ENCODE measurements around the gene CCT8. TPM values are rescaled to one million over a fixed set of nuclear protein-coding genes. Genes with fewer than 3 reads are reported as not detected.

CCT8 gene
- total and polyA plus RNA-seq, 9 of the 15 experiments (the other 6 are each of a cell fraction or from before 2014, with no cell fraction given): 451 to 1,153 (median 677) TPM

- TF ChIP-seq TOE1 (IDR thresholded peaks at IDR 0.05; ENCODE audit: borderline replicate concordance): peak; percentile 81
- no peak for TF ChIP-seq TOE1 (CRISPR knock-in tag; IDR thresholded peaks at IDR 0.05; ENCODE audit: borderline replicate concordance, low read depth)
- TF ChIP-seq RBM22 (IDR thresholded peaks at IDR 0.05; ENCODE audit: low read depth, low read length, poor library complexity, severe bottlenecking): peak; percentile 82
- TF ChIP-seq PKNOX1 (IDR thresholded peaks at IDR 0.05): no peak; the same call in 1 of the 2 replicates
- TF ChIP-seq ETS2 (tag; IDR thresholded peaks at IDR 0.05; ENCODE audit: borderline replicate concordance, poor library complexity, severe bottlenecking): no peak
- no peak for TF ChIP-seq NFATC3 (IDR thresholded peaks at IDR 0.05)
- TF ChIP-seq ZNF280B (CRISPR knock-in tag; IDR thresholded peaks at IDR 0.05): no peak
- peak in 1 of 2 experiments; percentile 83; a peak in 2 of 4 replicates for TF ChIP-seq HDAC1 (IDR thresholded peaks at IDR 0.05)
- no peak for TF ChIP-seq TCFL5 (CRISPR knock-in tag; conservative IDR thresholded peaks at IDR 0.05)
- no peak for TF ChIP-seq ZNF280A (IDR thresholded peaks at IDR 0.05; ENCODE audit: low read depth, partially characterized antibody)
- peak; percentile 22 for TF ChIP-seq POU5F1 (IDR thresholded peaks at IDR 0.05; ENCODE audit: borderline replicate concordance, low read depth, low read length, partially characterized antibody)
- TF ChIP-seq ZNF511 (CRISPR knock-in tag; IDR thresholded peaks at IDR 0.05): peak; percentile 93
- no peak for TF ChIP-seq ZNF347 (CRISPR knock-in tag; IDR thresholded peaks at IDR 0.05; ENCODE audit: low read depth)
- TF ChIP-seq CHCHD3 (CRISPR knock-in tag; IDR thresholded peaks at IDR 0.05): peak; percentile 72; the same call in 1 of the 2 replicates
- peak; percentile 85; the same call in 1 of the 2 replicates for TF ChIP-seq PML (IDR thresholded peaks at IDR 0.05; ENCODE audit: low read length)
- TF ChIP-seq SRSF9 (IDR thresholded peaks at IDR 0.05; ENCODE audit: borderline replicate concordance, low read depth, low read length): no peak
- no peak for TF ChIP-seq CREBBP (IDR thresholded peaks at IDR 0.05; ENCODE audit: low read depth, low read length)
- no peak for TF ChIP-seq SNAPC5 (CRISPR knock-in tag; IDR thresholded peaks at IDR 0.05)
- no peak for TF ChIP-seq THAP7 (CRISPR knock-in tag; IDR thresholded peaks at IDR 0.05)
Measured at GRCh38 chr21:29073222-29074006, at the start of gene CCT8 (continued).

Data from K562 (cell line).